IPS-NIHi7 (cell line): ENCODE measurements around the gene UTF1.

Experiments
- DNase-seq: peaks from one replicate; pipeline ENCODE4 v3.0.0; 2012; ENCODE audit warnings: mixed read lengths; ENCODE audit errors: extremely low spot score

Gene UTF1

DNA sequence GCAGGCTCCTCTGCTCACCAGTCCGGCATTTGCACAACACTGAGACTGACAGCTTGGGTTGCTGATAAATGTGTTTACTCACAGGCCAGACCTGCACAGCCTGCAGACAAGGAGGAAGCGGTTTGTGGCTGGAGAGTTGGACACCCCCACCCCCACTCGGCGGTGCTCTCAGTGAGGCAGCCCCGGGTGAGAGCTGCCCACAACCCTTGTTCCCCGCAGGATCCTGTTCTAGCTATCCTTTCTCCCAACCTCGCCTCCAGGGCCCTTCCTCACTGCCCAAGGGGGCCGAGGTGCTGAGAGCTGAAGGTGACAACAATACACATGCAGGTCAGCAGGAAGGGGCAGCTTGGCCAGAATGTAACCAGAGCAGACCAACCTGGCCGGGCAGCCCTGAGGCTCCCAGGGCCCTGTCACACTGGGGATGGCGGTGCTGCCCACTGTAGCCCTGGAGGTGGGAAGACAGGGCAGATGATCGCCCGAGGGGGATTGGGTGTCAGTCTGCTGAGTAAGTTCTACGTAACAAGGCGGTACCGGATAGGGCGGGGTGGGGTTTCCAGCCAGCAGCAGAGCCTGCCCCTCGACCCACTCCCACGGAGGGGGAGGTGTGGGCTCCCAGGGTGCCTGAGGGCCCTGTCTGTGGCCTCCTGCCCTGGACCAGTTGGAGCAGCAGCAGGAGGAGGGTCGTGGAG, 48.7 kb downstream of the UTF1 start:
- no peak for DNase-seq

DNA sequence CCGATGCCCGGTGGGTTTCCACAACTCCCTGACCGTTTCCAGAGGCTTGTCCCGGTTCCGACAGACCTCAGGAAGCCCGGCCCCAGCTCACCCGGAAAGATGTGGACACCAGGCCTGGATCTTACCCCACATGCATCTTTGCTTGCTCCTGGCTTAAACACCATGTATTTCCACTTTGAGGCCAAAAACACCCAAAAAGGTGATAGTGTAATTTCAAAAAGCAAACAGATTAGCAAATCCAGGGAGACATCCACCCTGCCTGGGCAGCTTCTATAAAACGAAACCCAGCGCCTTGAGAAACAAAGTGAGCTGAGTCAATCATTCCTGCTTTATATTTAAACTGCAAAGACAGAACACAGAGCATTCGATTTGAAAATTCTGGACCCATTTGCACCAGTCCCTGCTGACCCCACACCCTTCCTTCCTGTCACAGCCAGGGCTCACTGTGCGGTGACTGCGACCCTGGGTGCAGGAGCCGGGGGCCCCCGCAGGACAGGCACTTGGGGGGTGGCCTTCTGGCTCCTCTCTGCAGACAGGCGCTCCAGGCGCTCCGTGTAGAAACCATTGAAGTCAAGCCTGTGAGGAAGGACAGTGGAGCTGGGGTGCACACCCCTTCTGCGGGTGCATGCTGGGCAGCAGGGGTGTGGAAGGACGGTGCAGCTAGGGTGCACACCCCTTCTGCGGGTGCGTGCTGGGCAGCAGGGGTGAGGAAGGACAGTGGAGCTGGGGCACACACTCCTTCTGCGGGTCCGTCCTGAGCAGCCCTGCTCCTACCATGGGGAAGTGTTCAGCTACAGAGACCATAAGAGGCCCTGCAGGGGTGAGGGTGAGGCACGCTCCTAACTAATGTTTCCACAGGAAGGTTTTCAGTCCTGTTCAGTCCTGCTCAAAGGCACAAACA, 49.6 kb downstream of the UTF1 start:
- no peak for DNase-seq

DNA sequence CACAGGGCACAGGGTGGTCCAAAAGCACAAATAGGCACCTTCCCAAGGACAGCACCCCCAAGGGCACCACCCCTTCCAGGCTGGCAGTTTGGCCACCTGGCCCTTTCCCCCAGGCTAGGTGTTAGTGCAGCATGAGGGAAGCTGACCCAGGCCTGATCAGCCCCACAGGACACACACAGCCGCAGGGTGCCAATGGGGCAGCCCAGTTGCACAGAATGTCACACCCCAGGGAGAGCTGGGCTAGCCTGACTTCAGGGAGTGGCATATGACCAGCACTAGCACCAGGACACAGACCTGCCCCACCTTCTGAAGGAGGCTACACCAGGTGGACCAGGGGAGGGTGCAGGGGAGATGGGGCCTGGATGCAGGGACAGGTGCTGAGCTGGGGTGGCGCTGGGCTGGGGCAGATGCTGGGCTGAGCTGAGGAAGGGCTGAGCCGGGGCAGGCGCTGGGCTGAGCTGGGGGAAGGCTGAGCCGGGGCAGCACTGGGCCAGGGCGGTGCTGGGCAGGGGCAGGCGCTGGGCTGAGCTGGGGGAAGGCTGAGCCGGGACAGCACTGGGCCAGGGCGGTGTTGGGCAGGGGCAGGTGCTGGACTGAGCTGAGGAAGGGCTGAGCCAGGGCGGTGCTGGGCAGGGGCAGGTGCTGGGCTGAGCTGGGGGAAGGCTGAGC, 50.5 kb downstream of the UTF1 start:
- no peak for DNase-seq

GRCh38 chr10:133281084-133281483, 51.1 kb downstream of the UTF1 start:
- DNase-seq: no peak
